ENCODE measurements around the gene SPINT1. TPM values are rescaled to one million over a fixed set of nuclear protein-coding genes. Genes with fewer than 3 reads are reported as not detected.

Gene SPINT1
- total RNA-seq, 1 donor from 2014 or later = 217 TPM

DNA sequence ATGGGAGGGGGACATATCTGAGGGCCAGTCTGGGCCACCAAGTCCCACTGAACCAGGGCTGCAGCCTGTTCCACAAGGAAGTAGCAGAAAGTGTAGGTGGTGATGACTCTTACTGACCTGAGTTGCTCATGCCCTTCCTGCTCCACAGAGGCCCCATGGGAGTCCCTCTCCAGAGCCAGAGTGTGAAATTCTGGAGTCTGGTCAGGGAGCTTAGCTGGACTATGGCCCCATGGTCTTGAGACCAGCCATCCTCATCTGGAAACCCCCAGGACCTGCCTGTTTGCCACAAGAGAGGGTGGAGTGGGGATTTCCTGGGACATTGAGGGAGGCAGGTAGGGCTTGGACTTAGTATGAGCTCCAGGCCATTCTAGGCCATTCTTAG, 3.0 kb downstream of the SPINT1 start:
- Mint-ChIP-seq H3K27me3 (no peaks in the 10 kb centered on the region), H3K4me3 (ENCODE audit: low read depth) (peak overlapping the region; percentile 96), H3K36me3 (ENCODE audit: insufficient read depth) (peaks cover 17% of the 10 kb centered on the region), H3K27ac (peak overlapping the region; percentile 99), H3K4me1 (ENCODE audit: low read depth) (peaks cover 37% of the 10 kb centered on the region), H3K9me3 (ENCODE audit: low read depth) (no peaks in the 10 kb centered on the region)
- DNase-seq (ENCODE audit: low spot score, unreplicated experiment) = no peak
- TF ChIP-seq, protein P1, sequence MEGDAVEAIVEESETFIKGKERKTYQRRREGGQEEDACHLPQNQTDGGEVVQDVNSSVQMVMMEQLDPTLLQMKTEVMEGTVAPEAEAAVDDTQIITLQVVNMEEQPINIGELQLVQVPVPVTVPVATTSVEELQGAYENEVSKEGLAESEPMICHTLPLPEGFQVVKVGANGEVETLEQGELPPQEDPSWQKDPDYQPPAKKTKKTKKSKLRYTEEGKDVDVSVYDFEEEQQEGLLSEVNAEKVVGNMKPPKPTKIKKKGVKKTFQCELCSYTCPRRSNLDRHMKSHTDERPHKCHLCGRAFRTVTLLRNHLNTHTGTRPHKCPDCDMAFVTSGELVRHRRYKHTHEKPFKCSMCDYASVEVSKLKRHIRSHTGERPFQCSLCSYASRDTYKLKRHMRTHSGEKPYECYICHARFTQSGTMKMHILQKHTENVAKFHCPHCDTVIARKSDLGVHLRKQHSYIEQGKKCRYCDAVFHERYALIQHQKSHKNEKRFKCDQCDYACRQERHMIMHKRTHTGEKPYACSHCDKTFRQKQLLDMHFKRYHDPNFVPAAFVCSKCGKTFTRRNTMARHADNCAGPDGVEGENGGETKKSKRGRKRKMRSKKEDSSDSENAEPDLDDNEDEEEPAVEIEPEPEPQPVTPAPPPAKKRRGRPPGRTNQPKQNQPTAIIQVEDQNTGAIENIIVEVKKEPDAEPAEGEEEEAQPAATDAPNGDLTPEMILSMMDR (IDR thresholded peaks at IDR 0.05; ENCODE audit: unreplicated experiment) = no peak

DNA sequence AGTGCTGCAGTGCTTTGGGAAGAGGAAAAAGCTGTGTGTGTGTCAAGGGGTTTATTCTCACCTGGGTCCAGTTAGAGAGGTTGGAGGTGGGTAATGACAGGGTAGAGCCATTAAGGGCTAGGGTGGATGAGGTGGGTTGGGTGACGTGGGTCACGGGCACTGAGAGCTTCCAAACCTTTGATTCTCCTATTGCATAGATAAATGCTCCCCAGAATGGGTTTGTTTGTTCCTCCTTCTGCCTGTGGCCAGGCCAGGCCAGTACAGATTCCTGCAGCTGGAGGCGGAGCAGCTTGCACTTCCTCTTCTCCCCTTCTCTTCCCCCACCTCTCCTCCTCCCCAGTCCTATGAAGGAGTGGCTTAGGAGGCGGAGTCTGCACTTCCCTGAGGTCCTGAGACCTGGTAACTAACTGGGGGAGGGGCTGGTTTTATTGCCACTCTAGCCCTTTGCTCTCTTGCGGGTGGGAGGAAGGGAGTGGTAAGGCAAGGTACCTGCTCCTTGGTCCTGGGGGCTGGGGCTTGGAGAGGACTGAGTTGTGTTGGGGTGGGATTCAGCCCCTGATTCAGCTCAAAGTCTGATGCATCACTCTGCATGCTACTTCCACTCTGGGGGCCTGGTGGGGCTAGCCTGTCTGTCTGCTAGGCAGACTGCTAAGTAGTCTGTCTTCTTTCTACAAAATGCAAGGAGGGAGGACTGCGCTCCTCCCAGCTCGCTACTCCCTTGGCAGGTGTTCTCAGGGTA, 3.5 kb downstream of the SPINT1 start:
- Mint-ChIP-seq H3K9me3 (ENCODE audit: low read depth) (no peaks in the 10 kb centered on the region), H3K4me3 (ENCODE audit: low read depth) (peak overlapping the region; percentile 96), H3K27me3 (no peaks in the 10 kb centered on the region), H3K4me1 (ENCODE audit: low read depth) (peaks cover 37% of the 10 kb centered on the region), H3K27ac (peak overlapping the region; percentile 99), H3K36me3 (ENCODE audit: insufficient read depth) (peaks cover 17% of the 10 kb centered on the region)
- TF ChIP-seq, protein P1 (IDR thresholded peaks at IDR 0.05; ENCODE audit: unreplicated experiment) = no peak
- peak; percentile 49 for DNase-seq (ENCODE audit: low spot score, unreplicated experiment)

DNA sequence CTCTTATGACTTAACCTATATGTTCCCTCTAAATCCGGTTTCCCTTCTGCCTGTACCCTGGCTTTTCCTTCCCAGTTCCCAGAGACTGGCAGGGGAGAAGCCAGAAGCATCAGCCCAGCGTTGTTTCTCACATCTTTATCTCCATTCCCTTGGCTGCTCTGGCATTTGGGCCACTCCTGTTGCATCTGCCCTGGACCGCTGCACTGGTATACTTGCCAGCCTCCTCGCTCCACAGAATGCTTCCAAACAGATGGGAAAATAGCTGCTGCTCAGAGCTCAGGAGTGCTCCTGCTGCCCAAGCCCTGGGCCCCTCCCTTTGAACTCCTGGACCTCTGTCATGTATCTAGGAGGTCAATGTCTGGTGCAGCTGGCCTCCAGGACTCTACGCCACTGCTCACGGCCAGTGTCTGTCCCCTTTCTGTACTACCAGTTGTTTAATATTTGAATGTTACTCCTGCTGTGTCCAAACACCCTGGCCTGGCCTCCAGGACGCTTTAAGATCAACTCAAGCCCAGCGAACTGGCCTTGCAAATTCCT, 6.8 kb downstream of the SPINT1 start:
- TF ChIP-seq, protein P1 (IDR thresholded peaks at IDR 0.05; ENCODE audit: unreplicated experiment) = no peak
- no peaks in the 10 kb centered on the region for H3K27me3 Mint-ChIP-seq
- no peak for DNase-seq (ENCODE audit: low spot score, unreplicated experiment)
- H3K9me3 Mint-ChIP-seq (ENCODE audit: low read depth) = no peaks in the 10 kb centered on the region
- H3K27ac Mint-ChIP-seq = peak overlapping the region; percentile 87
- H3K36me3 Mint-ChIP-seq (ENCODE audit: insufficient read depth) = peaks cover 18% of the 10 kb centered on the region
- H3K4me1 Mint-ChIP-seq (ENCODE audit: low read depth) = peaks cover 27% of the 10 kb centered on the region
- no peak overlapping the region for H3K4me3 Mint-ChIP-seq (ENCODE audit: low read depth)

DNA sequence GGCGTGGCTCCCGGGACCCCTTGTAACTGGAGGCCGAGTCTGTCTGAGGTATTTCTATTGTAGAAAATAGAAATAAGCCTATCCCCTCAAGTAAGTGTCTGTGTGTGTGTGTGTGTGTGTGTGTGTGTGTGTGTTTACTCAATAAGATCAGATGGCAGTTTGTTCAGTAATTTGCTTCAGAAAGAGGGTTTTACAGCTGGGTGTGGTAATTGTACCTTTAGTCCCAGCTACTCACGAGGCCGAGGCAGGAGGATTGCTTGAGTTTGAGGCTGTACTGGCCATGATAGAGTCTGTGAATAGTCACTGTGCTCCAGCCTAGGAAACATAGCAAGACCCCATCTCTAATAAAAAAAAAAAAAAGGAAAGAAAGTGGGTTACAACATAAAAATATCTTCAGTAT, 8.7 kb downstream of the SPINT1 start:
- Mint-ChIP-seq H3K9me3 (ENCODE audit: low read depth) (no peaks in the 10 kb centered on the region), H3K27me3 (no peaks in the 10 kb centered on the region), H3K36me3 (ENCODE audit: insufficient read depth) (peaks cover 23% of the 10 kb centered on the region), H3K4me1 (ENCODE audit: low read depth) (peaks cover 14% of the 10 kb centered on the region), H3K4me3 (ENCODE audit: low read depth) (no peak overlapping the region), H3K27ac (no peak overlapping the region)
- TF ChIP-seq, protein P1 (IDR thresholded peaks at IDR 0.05; ENCODE audit: unreplicated experiment) = no peak
- DNase-seq (ENCODE audit: low spot score, unreplicated experiment) = no peak

DNA sequence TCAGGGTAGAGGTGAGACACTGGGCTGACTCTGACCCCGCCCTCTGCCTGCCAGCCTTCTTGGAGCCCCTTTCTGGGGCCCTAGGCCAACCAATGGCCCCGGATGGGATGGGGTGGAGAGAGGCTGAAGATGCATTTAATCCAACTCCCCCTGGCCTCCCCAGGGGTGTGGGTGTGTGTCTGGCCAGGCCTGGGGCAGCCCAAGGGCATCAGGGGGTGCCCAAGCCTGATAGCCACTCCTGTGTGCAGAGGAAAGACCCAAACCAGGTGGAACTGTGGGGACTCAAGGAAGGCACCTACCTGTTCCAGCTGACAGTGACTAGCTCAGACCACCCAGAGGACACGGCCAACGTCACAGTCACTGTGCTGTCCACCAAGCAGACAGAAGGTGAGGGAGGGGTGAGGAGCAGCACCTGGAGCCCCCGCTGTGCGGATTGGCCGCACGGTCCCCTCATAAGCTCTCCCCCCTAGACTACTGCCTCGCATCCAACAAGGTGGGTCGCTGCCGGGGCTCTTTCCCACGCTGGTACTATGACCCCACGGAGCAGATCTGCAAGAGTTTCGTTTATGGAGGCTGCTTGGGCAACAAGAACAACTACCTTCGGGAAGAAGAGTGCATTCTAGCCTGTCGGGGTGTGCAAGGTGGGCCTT, 9.5 kb downstream of the SPINT1 start:
- TF ChIP-seq, protein P1 (IDR thresholded peaks at IDR 0.05; ENCODE audit: unreplicated experiment) = no peak
- Mint-ChIP-seq H3K4me3 (ENCODE audit: low read depth) (no peak overlapping the region), H3K36me3 (ENCODE audit: insufficient read depth) (peaks cover 20% of the 10 kb centered on the region), H3K9me3 (ENCODE audit: low read depth) (no peaks in the 10 kb centered on the region), H3K27ac (no peak overlapping the region), H3K4me1 (ENCODE audit: low read depth) (peaks cover 8% of the 10 kb centered on the region), H3K27me3 (no peaks in the 10 kb centered on the region)
- no peak for DNase-seq (ENCODE audit: low spot score, unreplicated experiment)

Data from progenitor cell of endocrine pancreas (in vitro differentiated cells).